H4 (cell line): ENCODE results near the gene RSAD2. TPM values are rescaled to one million over a fixed set of nuclear protein-coding genes. Genes with fewer than 3 reads are reported as not detected.
"Not testable (repeated sequence)": the region's sequence is repeated elsewhere in the genome, so short reads cannot be mapped to it uniquely, and the experiment has no call there.

ENCODE experiments used
- DNase-seq: peaks from one replicate; pipeline ENCODE4 v3.0.0-alpha.2; 2015; ENCODE audit warnings: low spot score
- total RNA-seq: library from RNA; depleted of rRNA; stranded (reverse); fragments of >200 nt; shearing (Covaris generic); gene quantifications from 2 replicates; pipeline ENCODE4 v1.2.3, GENCODE V29; 2014

Gene RSAD2
- total RNA-seq, 1 experiment from 2014 or later, result 1.2 TPM

- DNase-seq, result no peak
Observed at GRCh38 chr2:6864231-6864754, 13.3 kb upstream of the RSAD2 start.

DNA sequence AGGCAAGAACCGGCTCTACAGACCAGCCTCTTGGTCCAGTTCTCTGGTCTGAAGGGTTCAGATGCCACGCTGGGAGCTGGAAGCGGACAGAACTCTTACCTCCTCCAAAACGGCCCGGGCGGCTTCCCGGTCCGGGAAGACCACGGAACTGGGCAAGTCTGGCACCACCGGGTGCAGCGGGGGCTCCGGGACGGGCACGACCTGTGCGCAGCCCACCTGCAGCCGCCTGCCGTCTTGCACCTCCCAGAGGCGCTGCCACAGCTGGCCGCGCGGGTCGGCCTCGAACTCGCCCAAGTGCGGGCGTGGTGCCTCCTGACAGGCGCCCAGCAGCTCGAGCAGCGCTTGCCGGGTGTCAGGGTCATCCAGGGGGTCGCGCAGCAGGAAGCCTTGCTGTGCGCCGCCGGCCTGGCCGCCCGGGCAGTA lies 12.6 kb upstream of the RSAD2 start:
- DNase-seq, result no peak

- DNase-seq, result peak; percentile 12
Observed at GRCh38 chr2:6865346-6866274, 12.0 kb upstream of the RSAD2 start, which contains the start of gene CMPK2. Gene CMPK2, minus strand, starts transcription at chr2:6865907. Its CDS starts 211 bp downstream, at chr2:6865696.

DNA sequence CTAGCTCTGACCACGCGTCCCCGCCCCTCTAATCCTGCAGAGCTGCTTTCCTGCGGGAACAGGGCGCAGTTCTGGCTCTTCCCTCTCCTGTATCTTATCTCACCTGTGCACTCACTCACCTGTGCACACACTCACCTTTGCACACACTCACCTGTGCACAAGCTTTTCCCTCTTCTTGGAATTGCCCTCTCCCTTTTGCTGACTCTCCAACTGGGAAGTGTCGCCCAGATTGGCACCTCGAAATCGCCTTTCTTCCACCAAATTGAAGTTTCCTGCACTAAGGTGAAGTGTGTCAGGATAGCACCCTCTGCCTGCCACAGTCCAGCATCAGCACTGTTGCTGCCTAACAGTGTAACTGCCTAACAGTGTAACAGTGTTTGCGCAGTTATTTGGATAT lies 11.3 kb upstream of the RSAD2 start:
- DNase-seq, result peak; percentile 51

- no peak for DNase-seq
Observed at GRCh38 chr2:6866982-6867381, 10.6 kb upstream of the RSAD2 start.

GRCh38 chr2:6872394-6872793 lies 5.2 kb upstream of the RSAD2 start:
- no peak for DNase-seq

DNA sequence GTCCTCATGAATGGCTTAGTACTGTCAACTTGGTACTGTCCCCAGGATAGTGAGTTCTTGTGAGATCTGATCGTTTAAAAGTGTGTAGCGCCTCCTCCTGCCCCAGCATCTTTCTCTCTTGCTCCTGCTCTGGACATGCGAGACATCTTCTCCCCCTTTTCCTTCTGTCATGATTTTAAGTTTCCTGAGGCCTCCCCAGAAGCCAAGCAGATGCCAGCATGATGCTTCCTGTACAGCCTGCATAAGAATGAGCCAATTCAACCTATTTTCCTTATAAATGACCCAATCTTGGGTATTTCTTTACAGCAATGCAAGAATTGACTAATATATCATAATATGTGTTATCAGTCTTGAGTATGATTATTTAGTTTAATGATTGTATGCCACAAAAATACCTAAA lies 3.5 kb upstream of the RSAD2 start:
- DNase-seq, result no peak

- DNase-seq, result no peak
Observed at GRCh38 chr2:6876309-6876708, 1.3 kb upstream of the RSAD2 start.

DNA sequence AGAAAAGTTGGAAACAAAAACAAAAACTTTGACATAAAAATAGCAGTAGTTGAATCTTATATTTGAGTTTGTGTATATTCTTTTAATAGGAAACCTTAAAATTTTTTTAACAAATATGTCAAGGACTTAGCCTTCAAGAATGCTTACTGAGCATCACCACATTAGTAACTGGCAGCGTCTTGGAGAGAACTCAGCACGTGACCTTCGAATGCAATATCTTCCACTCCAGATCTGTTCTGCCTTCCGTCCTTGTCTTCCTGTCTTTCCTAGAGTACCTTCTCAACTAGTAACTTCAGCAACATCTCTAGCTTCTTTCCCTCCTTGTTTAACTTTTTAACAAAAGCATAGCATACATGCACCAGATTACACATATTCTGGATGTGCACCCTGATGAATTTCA lies 972 bp downstream of the RSAD2 start:
- DNase-seq, result no peak

DNA sequence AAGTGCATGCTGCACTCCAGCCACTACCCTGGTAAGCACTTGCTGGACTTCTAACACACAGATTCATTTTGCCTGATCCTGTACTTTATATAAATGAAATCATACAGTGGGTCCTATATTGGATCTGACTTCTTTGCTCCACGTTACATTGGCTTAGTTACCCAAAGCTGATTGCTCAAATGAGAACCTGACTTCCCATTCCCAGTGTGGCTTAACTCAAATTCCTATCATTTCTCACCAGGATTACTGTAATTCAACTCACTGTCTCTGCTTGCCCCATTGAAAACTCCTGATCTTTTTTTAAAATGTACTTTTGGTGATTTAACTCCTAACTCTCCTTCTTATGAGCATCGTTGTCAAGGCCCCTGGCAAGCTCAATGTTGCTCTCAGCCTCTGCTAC lies 1.4 kb downstream of the RSAD2 start:
- DNase-seq, result no peak

DNA sequence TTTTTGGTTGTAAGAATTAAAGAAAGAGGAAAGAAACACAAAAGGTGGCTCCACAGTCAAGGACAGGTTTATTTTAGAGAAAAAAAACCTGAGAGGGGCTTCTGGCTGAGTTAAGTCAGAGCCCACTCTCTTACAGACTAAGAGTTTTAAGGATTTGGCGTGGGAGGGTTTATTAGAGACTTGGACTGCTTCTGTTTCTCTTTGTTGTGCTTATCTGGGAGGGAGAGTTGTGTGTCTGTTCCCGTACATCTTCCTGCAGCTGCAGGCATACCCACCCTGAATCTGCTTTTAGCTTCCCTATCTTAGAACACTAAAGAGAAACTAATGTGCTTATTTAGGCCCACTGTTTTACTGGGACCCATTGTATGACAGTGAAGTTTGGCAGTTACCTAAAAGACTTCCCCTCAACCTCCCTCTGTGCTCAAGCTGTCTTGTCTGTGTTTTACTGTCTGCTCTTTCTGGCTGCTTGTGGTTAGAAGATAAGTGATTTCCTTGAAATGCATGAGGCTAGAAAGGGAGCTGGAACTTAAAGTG lies 2.7 kb downstream of the RSAD2 start:
- DNase-seq, result no peak

GRCh38 chr2:6881046-6881445 lies 3.5 kb downstream of the RSAD2 start:
- no peak for DNase-seq

DNA sequence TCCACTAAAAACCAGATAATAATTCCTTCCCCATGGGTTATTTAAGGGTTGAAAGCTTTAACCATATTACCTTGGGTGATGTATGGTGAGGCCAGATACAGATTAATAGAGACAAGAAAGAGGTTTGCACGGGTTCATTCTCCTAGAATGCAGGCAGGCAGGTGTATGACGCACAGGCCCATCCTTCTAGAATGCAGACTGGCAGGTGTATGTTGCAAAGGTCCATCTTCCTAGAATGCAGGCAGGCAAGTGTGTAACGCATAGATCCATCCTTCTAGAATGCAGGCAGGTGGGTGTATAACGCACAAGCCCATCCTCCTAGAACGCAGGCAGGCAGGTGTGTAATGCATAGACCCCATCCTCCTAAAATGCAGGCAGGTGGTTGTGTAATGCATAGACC lies 3.9 kb downstream of the RSAD2 start:
- DNase-seq, result no peak

GRCh38 chr2:6883448-6884122 lies 6.0 kb downstream of the RSAD2 start:
- DNase-seq, result no peak

GRCh38 chr2:6885551-6885950 lies 8.0 kb downstream of the RSAD2 start:
- DNase-seq, result no peak

DNA sequence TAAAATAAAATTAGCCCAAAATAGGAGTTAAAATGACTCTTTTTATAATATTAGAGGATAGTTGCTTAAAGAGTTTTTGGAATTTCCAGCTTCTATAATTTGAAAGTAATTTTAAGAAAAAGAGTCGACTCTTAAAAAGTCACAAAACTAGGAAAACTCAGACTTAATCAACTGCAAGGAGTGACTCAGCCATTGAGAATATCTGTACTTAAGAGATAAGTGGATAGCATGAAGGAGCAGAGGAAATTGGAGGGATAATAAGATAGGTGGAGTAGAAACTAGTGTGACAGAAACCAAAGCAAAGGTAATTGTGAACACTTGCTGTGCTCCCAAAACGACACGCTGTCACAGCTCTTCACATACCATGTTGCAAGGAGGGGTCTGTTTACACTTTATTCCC lies 8.4 kb downstream of the RSAD2 start:
- no peak for DNase-seq

GRCh38 chr2:6887751-6888192 lies 10.2 kb downstream of the RSAD2 start:
- DNase-seq, result no peak

GRCh38 chr2:6888724-6889123 lies 11.1 kb downstream of the RSAD2 start:
- no peak for DNase-seq

- DNase-seq, result no peak
Observed at GRCh38 chr2:6893876-6894482, 16.4 kb downstream of the RSAD2 start.

DNA sequence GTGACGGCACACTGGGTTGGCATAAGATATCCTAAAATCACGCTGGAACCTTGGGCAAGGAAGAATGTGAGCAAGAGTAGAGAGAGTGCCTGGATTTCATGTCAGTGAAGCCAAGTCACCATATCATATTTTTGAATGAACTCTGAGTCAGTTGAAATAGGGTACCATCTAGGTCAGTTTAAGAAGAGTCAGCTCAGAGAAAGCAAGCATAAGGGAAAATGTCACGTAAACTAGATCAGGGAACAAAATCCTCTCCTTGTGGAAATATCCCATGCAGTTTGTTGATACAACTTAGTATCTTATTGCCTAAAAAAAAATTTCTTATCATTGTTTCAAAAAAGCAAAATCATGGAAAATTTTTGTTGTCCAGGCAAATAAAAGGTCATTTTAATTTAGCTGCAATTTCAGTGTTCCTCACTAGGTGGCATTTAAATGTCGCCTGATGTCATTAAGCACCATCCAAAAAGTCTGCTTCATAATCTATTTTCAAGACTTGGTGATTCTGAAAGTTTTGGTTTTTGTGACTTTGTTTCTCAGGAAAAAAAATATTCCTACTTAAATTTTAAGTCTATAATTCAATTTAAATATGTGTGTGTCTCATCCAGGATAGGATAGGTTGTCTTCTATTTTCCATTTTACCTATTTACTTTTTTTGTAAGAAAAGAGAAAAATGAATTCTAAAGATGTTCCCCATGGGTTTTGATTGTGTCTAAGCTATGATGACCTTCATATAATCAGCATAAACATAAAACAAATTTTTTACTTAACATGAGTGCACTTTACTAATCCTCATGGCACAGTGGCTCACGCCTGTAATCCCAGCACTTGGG lies 19.6 kb downstream of the RSAD2 start:
- DNase-seq, result peak; percentile 15

- DNase-seq, result not testable (repeated sequence)
Observed at GRCh38 chr2:6902581-6902980, 25.0 kb downstream of the RSAD2 start.
